Occipital lobe (tissue), 2 donors: Measurements from ENCODE around the gene BCAS2. TPM values are rescaled to one million over a fixed set of nuclear protein-coding genes. Genes with fewer than 3 reads are reported as not detected.
"Not testable (repeated sequence)": the region's sequence is repeated elsewhere in the genome, so short reads cannot be mapped to it uniquely, and the experiment has no call there.

ENCODE experiments used
- DNase-seq: peaks from one replicate; lab custom pipeline; 2025; lab: John Stamatoyannopoulos, UW
- total RNA-seq: library from RNA; depleted of rRNA; stranded (reverse); fragments of >200 nt; gene quantifications from one replicate; pipeline ENCODE4 v1.2.3, GENCODE V29; 2014

Gene BCAS2
- 48.4 TPM for total RNA-seq

DNA sequence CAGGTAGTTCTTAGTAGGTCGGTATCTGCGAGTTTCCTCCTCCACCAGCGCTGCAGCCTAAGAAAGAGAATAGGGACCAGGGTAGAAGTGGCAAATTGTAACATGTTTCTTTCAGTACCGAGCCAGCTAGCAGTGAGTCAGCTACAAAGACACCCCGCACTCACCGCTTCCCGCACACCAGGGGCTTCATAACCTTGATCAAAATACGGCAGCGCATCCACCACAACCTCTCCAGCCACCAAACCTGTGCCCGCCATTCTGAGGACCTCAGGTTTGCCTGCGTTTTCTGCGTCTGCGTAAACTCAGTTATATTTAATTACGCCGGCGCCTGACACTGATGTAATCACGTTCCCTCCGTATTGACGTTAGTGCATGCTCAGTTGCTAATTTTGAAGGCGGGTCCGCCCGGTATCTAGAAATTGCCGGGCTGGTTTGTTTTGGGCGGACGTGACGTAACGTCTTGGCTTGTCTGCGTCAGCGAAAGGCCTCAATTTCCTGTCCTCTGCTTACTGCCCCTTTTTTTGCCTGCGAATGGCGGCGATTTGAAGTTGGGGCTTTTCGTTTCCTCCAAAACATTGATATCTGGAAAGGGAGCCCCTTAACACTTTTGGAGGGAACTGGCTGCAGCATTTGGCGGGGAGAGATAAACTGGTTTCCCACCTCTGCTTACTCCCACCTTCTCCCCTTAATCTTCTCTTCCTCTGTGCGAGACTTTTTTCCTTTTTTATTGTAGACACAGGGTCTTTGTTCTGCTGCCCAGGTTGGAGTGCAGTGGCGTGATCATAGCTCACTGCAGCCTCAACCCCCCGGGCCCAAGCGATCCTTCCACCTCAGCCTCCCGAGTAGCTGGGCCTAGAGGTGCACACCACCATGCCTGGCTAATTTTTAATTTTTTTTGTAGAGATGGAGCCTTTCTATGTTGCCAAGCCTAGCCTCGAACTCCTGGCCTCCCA lies at the start of gene BCAS2:
Gene BCAS2, minus strand, starts transcription at position 281 of the 953 bp plus-strand sequence. Its CDS starts 24 bp downstream, at position 257.
- peak; percentile 92 for DNase-seq

GRCh38 chr1:114627107-114627506 lies 45.7 kb upstream of the BCAS2 start:
- DNase-seq: no peak

GRCh38 chr1:114623364-114623763 lies 41.9 kb upstream of the BCAS2 start:
- DNase-seq: no peak

GRCh38 chr1:114620419-114620818 lies 39.0 kb upstream of the BCAS2 start:
- no peak for DNase-seq

- no peak for DNase-seq
These were observed 37.2 kb upstream of the BCAS2 start for GRCh38 chr1:114618606-114619005.

DNA sequence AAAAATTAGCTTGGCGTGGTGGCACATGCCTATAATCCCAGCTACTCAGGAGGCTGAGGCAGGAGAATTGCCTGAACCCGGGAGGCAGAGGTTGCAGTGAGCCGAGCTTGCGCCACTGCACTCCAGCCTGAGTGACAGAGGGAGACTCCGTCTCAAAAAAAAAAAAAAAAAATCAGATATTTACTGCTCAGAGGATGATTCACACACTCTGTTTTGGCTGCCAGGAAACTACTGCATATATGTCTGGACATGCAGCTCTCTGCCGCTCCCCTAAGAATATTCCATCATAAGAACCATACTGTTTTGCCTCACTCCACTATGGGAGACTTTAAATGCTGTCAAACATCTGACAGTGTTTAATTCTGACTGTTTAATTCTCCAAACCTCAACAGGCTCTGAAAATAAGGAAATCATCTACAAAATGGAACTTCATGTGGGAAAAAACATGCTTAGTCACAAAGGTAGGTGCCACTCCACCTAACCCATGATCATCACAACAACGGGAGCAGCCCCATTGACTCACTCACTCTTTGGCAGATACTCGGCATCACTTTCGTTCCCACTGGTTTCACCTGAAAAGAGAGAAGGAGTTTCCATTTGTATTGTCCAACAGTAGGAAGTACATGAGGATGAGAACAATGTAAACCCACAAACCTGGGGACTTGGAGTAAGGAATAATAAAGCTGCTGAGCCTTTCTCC lies 29.3 kb upstream of the BCAS2 start:
- no peak for DNase-seq

DNA sequence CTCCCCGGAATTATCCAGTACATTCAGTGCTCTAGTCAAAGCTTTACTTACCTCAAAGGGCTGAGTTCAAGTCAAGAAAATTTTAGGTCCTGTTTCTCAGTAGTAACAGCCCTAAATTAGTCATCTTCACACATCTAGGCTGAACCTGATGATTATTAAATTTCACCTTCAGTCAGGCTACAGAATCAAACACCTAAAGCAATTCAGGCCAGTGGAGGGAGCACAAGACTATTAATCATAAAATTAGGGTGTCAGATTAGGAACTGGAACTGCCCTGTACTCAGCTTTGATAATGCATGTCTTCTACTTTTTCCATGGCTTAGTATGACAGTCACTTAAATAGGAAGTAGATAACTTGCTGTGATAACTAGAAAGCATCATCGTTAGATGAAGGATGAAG lies 28.4 kb upstream of the BCAS2 start:
- no peak for DNase-seq

DNA sequence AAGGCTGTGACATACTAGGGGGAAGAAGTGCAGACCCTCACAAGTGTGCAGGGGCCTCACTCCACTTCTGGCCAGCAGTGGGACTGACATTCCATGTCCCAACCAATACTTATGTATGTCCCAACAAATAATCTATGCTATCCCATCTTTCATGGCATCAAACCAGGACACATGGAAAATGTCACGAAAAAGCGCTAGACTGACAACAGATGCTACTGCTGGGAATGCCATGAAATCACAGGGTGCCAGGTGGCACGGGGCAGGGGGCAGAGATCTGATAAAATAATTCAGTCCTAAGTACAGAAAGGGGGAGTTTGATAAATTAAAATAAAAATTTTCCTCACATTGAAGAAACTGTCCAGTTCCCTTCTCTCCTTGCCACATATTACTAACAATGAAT lies 27.6 kb upstream of the BCAS2 start:
- no peak for DNase-seq

DNA sequence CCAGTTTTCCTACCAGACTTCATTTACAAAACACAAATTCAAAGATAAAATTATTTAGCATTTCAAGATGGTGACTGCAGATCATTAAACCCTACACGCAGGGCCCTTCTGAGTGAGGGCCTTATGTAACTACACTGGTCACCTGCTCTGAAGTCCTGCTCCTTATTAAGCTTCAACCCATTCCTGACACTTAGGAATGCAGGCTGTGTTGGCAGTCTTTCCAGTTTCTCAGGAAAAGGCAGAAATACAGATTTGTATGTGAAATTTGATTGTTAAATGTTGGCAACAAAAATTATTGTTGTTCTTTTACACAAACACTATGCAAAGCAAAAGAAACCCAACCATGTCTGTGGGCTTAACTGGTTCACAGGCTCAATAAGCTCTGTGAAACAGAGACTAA lies 25.8 kb upstream of the BCAS2 start:
- no peak for DNase-seq

DNA sequence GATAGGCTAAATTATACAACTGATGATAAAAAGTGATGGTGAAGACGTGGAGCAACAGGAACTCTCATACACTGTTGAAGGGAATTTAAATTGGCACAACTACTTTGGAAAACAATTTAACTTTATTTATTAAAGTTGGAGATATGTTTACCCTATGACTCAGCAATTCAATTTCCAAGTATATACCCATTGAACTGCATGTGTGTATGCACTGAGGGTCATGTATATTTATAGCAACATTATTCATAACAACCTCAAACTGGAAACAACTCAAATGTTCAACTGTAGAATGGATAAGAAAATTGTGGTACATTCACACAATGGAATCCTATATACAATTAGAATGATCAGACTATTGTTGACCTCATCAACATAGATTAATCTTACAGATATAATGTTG lies 16.5 kb upstream of the BCAS2 start:
- no peak for DNase-seq

- no peak for DNase-seq
These were observed 14.2 kb upstream of the BCAS2 start for GRCh38 chr1:114595602-114596001.

DNA sequence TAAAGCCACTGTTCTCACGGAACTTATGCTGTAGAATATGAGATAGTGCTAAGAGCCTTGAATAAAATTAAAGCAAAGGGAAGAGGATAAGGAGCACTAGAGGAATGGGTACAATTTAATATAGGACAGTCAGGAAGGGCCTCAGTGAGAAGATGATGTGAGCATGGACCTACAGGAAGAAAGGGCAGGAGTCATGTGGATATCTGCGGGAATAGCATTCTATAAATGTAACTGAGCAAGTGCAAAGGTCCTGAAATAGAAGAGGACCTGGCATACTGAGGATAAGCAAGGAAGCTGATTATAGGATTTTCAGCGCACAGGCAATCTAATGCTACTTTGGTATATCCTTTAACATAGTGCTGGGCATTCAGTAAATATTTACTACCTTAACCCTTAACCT lies 12.6 kb upstream of the BCAS2 start:
- no peak for DNase-seq

GRCh38 chr1:114589122-114589521 lies 7.7 kb upstream of the BCAS2 start:
- no peak for DNase-seq

GRCh38 chr1:114588196-114588689 lies 6.8 kb upstream of the BCAS2 start:
- DNase-seq: no peak

DNA sequence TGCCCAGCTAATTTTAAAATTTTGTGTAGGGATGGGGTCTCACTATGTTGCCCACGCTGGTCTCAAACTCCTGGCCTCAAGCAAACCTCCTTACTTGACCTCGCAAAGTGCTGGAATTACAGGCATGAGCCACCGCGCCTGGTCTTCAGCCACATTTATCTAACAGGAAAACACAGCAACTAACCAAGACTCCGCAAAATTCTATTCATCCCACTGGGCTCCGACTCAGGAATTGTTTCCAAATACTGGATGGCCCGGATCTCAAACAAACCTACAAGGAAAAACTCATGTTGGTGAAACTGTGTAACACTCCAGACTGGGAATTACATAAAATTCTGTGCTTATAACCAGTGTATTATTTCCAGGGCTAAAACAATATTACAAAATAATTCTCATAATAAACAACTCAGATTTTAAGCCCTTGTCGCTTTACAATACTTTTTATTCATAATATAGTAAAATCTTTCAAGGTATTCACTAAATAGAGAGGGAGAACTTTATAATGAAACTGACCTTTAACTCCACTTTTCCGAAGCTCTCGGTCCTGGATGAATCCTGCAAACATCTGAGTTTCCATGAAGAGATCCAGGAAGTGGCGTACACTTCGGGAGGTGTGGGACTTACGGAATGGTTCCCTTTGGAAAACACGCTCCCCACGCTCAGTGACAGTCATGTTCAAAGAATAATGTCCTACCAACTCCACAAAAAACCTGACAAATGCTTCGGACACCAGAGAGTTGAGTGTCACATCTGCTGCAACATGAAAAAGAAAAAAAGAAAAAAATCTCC lies 6.0 kb upstream of the BCAS2 start:
- DNase-seq: no peak

DNA sequence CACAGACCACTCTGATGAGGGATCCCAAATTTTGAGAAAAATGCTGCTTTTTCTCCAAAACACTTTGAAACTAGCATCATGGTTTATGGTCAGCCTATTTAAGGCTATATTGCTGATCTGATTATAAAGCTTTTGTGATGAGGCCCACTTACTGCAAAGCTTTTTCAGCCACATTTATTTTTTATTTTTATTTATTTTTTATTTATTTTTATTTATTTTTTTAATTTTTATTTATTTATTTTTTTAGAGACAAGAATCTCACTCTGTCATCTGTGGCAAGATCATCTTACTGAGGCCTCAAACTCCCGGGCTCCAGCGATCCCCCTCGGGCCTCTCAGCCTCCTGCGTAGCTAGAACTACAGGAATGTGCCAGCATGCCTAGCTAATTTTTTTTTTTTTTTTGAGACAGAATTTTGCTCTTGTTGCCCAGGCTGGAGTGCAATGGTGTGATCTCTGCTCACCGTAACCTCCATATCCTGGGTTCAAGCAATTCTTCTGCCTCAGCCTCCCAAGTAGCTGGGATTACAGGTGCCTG lies 5.2 kb upstream of the BCAS2 start:
- DNase-seq: no peak

- DNase-seq: no peak
These were observed 3.8 kb upstream of the BCAS2 start for GRCh38 chr1:114585231-114585630.

- no peak for DNase-seq
These were observed 7.0 kb downstream of the BCAS2 start for GRCh38 chr1:114574365-114574764.

DNA sequence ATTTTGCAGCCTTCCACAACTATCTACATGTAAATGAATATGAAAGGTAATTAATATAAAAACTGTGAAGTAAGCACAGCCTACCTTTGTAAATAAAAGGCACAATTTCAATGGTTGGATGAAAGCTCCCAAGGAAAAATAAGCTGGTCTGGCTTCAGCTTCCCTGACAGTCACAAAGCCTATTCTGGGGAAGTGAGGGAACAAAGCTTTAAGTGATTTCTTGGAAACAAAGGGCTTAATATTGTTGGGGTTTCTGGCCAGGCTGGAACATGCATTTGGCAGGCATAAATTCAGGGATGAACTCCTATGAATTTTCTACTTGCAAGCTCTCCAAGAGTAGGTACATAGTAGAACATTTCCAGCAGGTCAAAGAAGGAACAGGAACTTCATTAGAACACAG lies 17.3 kb downstream of the BCAS2 start:
- no peak for DNase-seq

DNA sequence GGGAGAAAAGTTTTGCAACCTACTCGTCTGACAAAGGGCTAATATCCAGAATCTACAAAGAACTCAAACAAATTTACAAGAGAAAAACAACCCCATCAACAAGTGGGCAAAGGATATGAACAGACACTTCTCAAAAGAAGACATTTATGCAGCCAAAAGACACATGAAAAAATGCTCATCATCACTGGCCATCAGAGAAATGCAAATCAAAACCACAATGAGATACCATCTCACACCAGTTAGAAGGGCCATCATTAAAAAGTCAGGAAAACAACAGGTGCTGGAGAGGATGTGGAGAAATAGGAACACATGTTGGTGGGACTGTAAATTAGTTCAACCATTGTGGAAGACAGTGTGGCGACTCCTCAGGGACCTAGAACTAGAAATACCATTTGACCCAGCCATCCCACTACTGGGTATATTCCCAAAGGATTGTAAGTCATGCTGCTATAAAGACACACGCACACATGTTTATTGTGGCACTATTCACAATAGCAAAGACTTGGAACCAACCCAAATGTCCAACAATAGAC lies 18.4 kb downstream of the BCAS2 start:
- not testable (repeated sequence) for DNase-seq

DNA sequence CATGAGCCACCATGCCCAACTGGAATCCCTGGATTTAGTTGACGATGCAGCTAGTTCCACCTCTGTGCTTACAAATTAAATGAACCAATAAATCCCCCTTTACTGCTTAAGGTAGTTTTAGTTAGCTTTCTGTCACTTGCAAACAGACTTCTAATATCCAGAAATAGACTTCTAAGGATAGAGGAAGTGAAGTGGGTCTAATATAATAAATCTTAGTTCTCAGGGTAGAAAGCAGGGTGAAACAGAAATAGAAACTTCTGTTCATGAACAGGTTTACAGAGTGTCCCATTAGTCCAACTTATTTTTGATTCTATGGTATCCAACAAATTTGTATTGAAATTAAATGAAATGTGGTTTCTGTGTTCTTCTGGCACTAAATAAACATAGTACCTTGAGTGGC lies 20.1 kb downstream of the BCAS2 start:
- no peak for DNase-seq
